ENCODE data around the gene NTM.

- TF ChIP-seq CTCF (IDR thresholded peaks at IDR 0.05) (no peak), POLR2A (IDR thresholded peaks at IDR 0.05) (no peak), POLR2AphosphoS5 (IDR thresholded peaks at IDR 0.05) (no peak)
These were observed 481.7 kb downstream of the NTM start for GRCh38 chr11:131851964-131852755.

Data from breast epithelium (tissue), 3 donors.